ENCODE results near the gene NELFB. TPM values are rescaled to one million over a fixed set of nuclear protein-coding genes. Genes with fewer than 3 reads are reported as not detected.
A peak's percentile ranks its signal among the peaks of the same experiment; 100 is the strongest.
"Not testable (repeated sequence)": the region's sequence is repeated elsewhere in the genome, so short reads cannot be mapped to it uniquely, and the experiment has no call there.

The NELFB gene
- total RNA-seq, 1 experiment from 2014 or later: 40.5 TPM

DNA sequence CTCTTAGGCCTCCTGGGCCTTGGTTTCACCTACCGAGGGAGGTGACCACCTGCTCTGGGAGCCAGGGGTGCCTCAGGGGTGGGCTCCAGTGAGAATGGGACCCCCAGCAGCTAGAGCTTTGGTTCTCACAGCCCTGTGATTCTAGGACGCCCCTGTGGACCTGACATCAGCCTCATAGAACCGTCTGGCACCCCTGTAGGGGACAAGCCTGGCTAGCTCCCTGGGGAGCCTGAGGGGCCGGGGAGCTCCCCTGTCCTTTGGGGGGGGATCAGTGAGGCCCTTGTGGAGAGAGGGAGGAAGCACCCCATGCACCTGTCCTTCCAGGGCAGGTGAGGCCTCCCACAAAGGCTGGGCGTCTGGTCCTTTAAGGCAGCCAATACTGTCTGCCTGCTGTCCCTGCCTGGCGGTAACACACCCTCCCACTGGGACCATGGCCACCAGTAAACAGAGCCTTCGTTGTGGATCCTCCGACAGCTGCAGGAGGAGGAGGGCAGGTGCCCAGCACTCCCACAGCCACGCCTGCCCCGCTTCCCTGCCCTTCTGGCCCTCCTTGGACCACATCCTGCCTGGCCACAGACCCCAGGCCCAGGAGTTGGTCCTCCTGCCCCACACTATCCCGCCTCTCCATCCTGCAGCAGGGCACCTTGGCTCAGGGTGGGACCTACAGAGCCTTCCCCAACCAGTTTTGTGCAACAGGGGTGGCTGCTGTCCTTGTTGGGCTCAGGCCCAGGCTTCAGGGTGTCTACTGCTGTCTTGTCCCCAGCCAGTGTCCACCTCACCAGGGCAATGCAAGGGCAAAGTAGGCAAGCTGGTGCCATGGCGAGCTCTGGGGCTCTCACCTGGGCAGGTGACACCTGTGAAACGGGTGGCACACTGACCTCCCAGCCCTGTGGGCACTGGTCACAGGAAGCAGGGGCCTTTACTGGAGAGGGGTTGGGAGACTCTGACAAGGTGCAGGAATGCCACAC is 17.1 kb upstream of the NELFB start:
- ChIA-PET POLR2A (interaction anchor here (0.6 to 1.8 kb wide), 2 partner anchors 17 to 49 kb away, joined by 3 to 16 read pairs; partner anchors contain the start of genes ANAPC2, NELFB and SSNA1), CTCF (interaction anchor here (0.5 to 3.5 kb wide), 12 partner anchors 7 to 193 kb away, joined by 3 to 36 read pairs (median 4); partner anchors contain the start of genes CYSRT1, MAN1B1, NPDC1 and RNF208)
- Mint-ChIP-seq H3K4me3 (ENCODE audit: unreplicated experiment) (no peak overlapping the region), H3K36me3 (ENCODE audit: insufficient read depth, unreplicated experiment) (peaks cover 37% of the 10 kb centered on the region), H3K9me3 (ENCODE audit: unreplicated experiment) (no peaks in the 10 kb centered on the region), H3K4me1 (ENCODE audit: insufficient read depth, unreplicated experiment) (no peaks in the 10 kb centered on the region), H3K27ac (ENCODE audit: low read depth, unreplicated experiment) (no peak overlapping the region), H3K27me3 (ENCODE audit: insufficient read depth, unreplicated experiment) (no peaks in the 10 kb centered on the region)
- intact Hi-C loops (cut with micrococcal nuclease): no loop called here
- BruUV-seq (replicated peaks): no TSS peak
- TF ChIP-seq, protein P1, sequence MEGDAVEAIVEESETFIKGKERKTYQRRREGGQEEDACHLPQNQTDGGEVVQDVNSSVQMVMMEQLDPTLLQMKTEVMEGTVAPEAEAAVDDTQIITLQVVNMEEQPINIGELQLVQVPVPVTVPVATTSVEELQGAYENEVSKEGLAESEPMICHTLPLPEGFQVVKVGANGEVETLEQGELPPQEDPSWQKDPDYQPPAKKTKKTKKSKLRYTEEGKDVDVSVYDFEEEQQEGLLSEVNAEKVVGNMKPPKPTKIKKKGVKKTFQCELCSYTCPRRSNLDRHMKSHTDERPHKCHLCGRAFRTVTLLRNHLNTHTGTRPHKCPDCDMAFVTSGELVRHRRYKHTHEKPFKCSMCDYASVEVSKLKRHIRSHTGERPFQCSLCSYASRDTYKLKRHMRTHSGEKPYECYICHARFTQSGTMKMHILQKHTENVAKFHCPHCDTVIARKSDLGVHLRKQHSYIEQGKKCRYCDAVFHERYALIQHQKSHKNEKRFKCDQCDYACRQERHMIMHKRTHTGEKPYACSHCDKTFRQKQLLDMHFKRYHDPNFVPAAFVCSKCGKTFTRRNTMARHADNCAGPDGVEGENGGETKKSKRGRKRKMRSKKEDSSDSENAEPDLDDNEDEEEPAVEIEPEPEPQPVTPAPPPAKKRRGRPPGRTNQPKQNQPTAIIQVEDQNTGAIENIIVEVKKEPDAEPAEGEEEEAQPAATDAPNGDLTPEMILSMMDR (IDR thresholded peaks at IDR 0.05; ENCODE audit: unreplicated experiment): no peak
- no peak for DNase-seq (ENCODE audit: unreplicated experiment)

DNA sequence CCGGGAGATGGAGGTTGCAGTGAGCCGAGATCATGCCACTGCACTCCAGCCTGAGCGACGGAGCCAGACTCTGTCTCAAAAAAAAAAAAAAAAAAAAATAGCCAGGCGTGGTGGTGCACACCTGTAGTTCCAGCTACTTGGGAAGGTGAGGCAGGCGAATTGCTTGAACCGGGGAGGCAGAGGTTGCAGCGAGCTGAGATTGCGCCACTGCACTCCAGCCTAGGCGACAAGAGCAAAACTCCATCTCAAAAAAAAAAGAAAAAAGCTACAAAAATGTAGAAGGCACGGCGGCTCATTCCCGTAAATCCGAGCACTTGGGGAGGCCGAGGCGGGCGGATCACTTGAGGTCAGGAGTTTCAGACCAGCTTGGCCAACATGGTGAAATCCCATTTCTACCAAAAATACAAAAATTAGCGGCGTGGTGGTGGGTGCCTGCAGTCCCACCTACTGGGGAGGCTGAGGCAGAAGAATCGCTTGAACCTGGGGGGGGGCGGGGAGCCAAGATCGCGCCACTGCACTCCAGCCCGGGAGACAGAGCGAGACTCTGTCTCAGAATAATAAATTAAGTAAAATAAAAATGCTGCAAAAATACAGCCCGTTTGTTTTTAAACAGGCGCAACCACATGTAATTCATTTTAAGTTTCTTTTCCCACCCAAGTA is 15.5 kb upstream of the NELFB start:
- Mint-ChIP-seq H3K36me3 (ENCODE audit: insufficient read depth, unreplicated experiment) (peaks cover 52% of the 10 kb centered on the region), H3K4me1 (ENCODE audit: insufficient read depth, unreplicated experiment) (peaks cover 15% of the 10 kb centered on the region), H3K4me3 (ENCODE audit: unreplicated experiment) (peak overlapping the region; percentile 80)
- ChIA-PET POLR2A (interaction anchor here (0.6 to 8.6 kb wide), 18 partner anchors 10 to 511 kb away, joined by 3 to 118 read pairs (median 10); partner anchors contain the start of genes ANAPC2, CYSRT1, MAN1B1 and NDOR1), CTCF (interaction anchor here (0.7 to 3.5 kb wide), 5 partner anchors 13 to 153 kb away, joined by 3 to 36 read pairs (median 3); partner anchors contain the start of genes CYSRT1, MAN1B1, RNF208 and RNF224)
- intact Hi-C loops (cut with micrococcal nuclease): loop anchor here (2.0 kb wide), 1 partner anchor 51 kb away; the partner anchor contains the start of genes ANAPC2 and SSNA1
- H3K9me3 Mint-ChIP-seq (ENCODE audit: unreplicated experiment); DNase-seq (ENCODE audit: unreplicated experiment); H3K27ac Mint-ChIP-seq (ENCODE audit: low read depth, unreplicated experiment); H3K27me3 Mint-ChIP-seq (ENCODE audit: insufficient read depth, unreplicated experiment): not testable (repeated sequence)
- TSS peak; percentile 65 for BruUV-seq (replicated peaks)

GRCh38 chr9:137240318-137240840 is 14.7 kb upstream of the NELFB start:
- ChIA-PET CTCF (interaction anchor here (0.7 to 1.3 kb wide), 3 partner anchors 14 to 70 kb away, joined by 3 read pairs; no protein-coding TSS in a partner anchor), POLR2A (interaction anchor here (0.6 to 8.6 kb wide), 39 partner anchors 9 to 1146 kb away, joined by 3 to 118 read pairs (median 4); partner anchors contain the start of genes ANAPC2, CYSRT1, MAN1B1 and MRPL41)
- no peaks in the 10 kb centered on the region for H3K27me3 Mint-ChIP-seq (ENCODE audit: insufficient read depth, unreplicated experiment)
- H3K36me3 Mint-ChIP-seq (ENCODE audit: insufficient read depth, unreplicated experiment): peaks cover 45% of the 10 kb centered on the region
- no peak overlapping the region for H3K27ac Mint-ChIP-seq (ENCODE audit: low read depth, unreplicated experiment)
- BruUV-seq (replicated peaks): no TSS peak
- intact Hi-C loops (cut with micrococcal nuclease): loop anchor here (2.0 kb wide), 1 partner anchor 52 kb away; the partner anchor contains the start of genes ANAPC2 and SSNA1
- peak overlapping the region; percentile 80 for H3K4me3 Mint-ChIP-seq (ENCODE audit: unreplicated experiment)
- DNase-seq (ENCODE audit: unreplicated experiment): peak; percentile 71
- TF ChIP-seq, protein P1 (IDR thresholded peaks at IDR 0.05; ENCODE audit: unreplicated experiment): no peak
- H3K4me1 Mint-ChIP-seq (ENCODE audit: insufficient read depth, unreplicated experiment): peaks cover 15% of the 10 kb centered on the region
- no peaks in the 10 kb centered on the region for H3K9me3 Mint-ChIP-seq (ENCODE audit: unreplicated experiment)

- ChIA-PET CTCF (interaction anchor here (0.6 to 1.3 kb wide), 2 partner anchors 14 to 23 kb away, joined by 3 read pairs; no protein-coding TSS in a partner anchor), POLR2A (interaction anchor here (0.6 to 8.6 kb wide), 38 partner anchors 9 to 1147 kb away, joined by 3 to 118 read pairs (median 4); partner anchors contain the start of genes ANAPC2, CYSRT1, MAN1B1 and MRPL41)
- peaks cover 45% of the 10 kb centered on the region for H3K36me3 Mint-ChIP-seq (ENCODE audit: insufficient read depth, unreplicated experiment)
- peaks cover 15% of the 10 kb centered on the region for H3K4me1 Mint-ChIP-seq (ENCODE audit: insufficient read depth, unreplicated experiment)
- peak within 1 kb of the TSS; percentile 94 for H3K27ac Mint-ChIP-seq (ENCODE audit: low read depth, unreplicated experiment)
- no TSS peak for BruUV-seq (replicated peaks)
- H3K27me3 Mint-ChIP-seq (ENCODE audit: insufficient read depth, unreplicated experiment): no peaks in the 10 kb centered on the region
- H3K4me3 Mint-ChIP-seq (ENCODE audit: unreplicated experiment): peak within 1 kb of the TSS; percentile 80
- H3K9me3 Mint-ChIP-seq (ENCODE audit: unreplicated experiment): no peaks in the 10 kb centered on the region
- TF ChIP-seq, protein P1 (IDR thresholded peaks at IDR 0.05; ENCODE audit: unreplicated experiment): no peak
- DNase-seq (ENCODE audit: unreplicated experiment): peak; percentile 100
- intact Hi-C loops (cut with micrococcal nuclease): loop anchor here (2.0 kb wide), 1 partner anchor 52 kb away; the partner anchor contains the start of genes ANAPC2 and SSNA1
Measured at GRCh38 chr9:137240841-137241489, 14.2 kb upstream of the NELFB start, which contains the start of gene TUBB4B. TUBB4B (plus strand) TSS chr9:137241287; CDS start chr9:137241361, 74 bp downstream.
